Stimulated activated CD4-positive, alpha-beta T cell treated with anti-CD3 and anti-CD28 coated beads, TNF-alpha, amount 100 ng/mL, for 1 hour (primary cell): ENCODE measurements around the gene OLFM3.

Experiments
- DNase-seq, 3 donors: peaks; one replicate each; pipeline ENCODE4 v3.0.0-alpha.2; 2020; ENCODE audit warnings: low read depth in 3 of 3, low spot score in 1 of 3

Gene OLFM3

GRCh38 chr1:101996825-101997465 is at the start of gene OLFM3:
Gene OLFM3, minus strand, starts transcription at chr1:101996926.
- no peak for DNase-seq

- no peak for DNase-seq
Observed at GRCh38 chr1:102045752-102046151, 49.0 kb upstream of the OLFM3 start.

GRCh38 chr1:102032534-102032933 is 35.8 kb upstream of the OLFM3 start:
- no peak for DNase-seq

DNA sequence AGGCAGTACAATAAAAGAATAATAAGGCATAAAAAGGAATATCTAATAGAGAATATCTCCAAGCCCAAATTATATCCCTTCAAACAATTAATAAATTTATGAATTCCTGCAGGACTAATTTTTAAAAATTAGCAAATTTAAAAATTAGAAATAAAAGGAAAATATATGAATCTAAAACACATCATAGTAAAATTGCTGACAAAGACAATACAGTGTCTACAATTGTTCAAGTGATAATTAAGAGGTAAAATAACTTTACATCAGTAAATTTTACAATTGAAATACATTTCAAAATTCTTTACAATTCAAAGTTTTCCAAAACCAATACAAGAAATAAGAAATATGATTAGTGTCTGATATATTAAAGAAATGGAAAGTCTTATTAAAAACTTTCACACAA is 22.8 kb upstream of the OLFM3 start:
- DNase-seq: no peak

- DNase-seq: no peak
Observed at GRCh38 chr1:102015728-102016127, 19.0 kb upstream of the OLFM3 start.

DNA sequence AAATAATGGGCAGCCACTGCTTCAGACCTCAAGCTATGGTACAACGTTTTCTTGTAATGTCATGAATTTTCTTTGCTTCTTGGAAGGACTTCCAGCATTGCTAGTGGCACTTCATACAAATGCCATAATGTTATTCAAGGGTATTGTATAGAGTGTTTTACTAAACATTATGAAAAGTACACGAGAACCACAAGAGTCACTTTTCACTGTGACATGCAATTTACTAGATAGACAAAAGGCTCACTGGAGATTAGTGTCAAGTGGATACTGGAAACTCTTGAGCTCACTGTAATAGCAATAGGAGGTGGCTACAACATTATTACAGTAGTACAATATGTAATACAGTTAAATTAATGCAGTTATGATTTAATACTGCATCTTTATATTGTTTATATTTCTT is 5.3 kb upstream of the OLFM3 start:
- no peak for DNase-seq

GRCh38 chr1:101995984-101996745 is 561 bp downstream of the OLFM3 start:
- no peak for DNase-seq

DNA sequence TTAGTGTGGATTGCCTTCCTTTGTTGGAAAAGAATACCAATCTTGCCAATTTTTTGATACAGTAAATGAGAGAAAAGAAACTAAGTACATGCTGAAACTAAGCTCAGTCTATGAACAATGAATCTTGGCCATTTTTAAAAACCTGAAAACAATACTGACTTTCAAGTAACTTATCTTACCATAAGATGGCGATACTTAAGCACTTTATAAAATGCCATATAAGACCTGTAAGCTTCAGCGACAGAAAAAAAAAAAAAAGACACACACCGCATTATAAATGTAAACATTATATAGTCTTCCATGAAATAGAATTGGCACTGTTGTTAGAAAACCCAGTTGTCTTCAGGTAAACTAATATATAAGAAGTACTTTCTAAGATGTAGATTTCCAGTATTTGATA is 3.0 kb downstream of the OLFM3 start:
- no peak for DNase-seq

DNA sequence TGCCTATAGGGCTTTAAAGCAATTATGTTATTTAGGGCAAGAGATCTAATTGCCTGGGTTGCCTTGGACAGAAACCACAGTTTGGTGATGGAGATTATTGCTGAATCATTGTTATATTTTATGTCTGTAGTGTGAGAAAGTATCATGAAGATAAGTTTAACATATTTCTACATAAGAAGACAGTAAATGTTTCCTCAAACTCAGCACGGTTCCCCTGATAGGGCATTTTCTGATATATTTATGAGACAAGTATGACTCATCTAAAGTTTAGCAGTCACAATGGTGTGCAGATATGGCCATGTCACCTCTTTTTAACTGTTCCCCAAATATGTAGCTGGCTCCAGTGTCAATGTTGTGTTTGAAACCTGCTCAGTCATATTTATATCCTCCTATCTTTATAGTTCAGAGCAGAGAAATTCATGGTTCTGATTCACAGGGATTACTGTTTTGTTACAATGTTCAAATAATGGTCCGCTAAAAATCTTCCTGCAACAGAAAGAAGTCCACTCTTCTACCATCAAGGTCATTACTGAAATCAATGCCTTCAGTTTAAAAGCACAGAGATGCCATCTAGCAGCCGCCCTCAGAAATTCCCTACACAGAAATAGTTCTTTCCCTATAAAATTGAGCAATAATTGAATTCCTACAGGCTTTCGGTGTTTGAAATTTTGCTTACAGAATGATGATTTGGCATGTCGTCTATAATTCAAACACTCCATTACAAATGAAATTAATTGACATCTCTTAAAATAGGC is 3.7 kb downstream of the OLFM3 start:
- DNase-seq: no peak

- no peak for DNase-seq
Observed at GRCh38 chr1:101980974-101981373, 15.8 kb downstream of the OLFM3 start.

- DNase-seq: no peak
Observed at GRCh38 chr1:101977266-101977665, 19.5 kb downstream of the OLFM3 start.

DNA sequence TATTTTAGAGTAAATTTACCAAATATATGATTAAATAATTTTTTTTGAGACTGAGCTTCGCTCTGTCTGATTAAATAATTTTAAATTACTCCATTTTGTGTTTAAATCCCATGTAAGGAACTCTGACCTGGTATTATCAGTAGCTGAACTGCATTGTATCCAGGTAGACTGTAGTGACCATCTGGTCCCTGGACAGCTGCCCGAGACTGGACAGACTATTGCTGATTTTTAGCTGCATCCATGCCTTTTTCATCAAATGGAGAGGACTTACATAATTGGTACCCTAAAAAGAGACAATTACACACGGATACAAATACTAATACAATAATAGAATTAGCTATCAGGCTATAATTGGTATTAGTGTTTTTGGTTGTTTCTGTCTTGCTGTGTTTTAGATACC is 20.6 kb downstream of the OLFM3 start:
- no peak for DNase-seq

- no peak for DNase-seq
Observed at GRCh38 chr1:101975371-101975770, 21.4 kb downstream of the OLFM3 start.

DNA sequence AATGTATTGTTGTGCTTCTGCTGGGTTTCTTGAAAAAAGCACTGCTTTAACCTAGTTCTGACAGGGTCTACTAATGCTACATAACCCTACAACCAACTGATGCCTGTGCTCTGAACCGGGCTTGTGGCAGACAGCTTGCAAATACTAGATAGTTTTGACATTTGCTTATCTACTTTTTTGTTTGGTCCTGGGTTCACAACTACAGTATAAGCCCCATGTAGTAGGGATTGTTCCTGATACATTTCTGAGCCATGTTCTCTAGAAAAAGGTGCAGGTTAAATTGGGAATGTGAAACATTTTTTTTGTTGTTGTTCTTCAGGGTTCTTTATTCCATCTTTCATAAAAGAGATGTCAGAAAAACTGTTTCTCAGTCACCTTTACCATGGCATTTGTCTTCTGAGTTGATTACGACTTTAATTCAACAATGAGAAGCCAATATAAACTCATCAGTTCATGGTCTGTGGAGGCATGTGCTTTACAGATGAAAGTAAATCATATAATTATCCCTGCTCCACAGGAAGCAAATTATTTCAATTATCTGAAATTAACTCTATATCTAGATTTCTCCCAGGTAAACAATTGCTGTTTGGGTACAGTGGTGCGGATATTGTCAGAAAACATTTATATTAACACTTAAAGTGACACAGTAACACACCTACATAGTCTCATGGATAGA is 22.0 kb downstream of the OLFM3 start:
- no peak for DNase-seq

GRCh38 chr1:101971304-101971703 is 25.4 kb downstream of the OLFM3 start:
- no peak for DNase-seq

GRCh38 chr1:101967871-101968270 is 28.9 kb downstream of the OLFM3 start:
- no peak for DNase-seq

DNA sequence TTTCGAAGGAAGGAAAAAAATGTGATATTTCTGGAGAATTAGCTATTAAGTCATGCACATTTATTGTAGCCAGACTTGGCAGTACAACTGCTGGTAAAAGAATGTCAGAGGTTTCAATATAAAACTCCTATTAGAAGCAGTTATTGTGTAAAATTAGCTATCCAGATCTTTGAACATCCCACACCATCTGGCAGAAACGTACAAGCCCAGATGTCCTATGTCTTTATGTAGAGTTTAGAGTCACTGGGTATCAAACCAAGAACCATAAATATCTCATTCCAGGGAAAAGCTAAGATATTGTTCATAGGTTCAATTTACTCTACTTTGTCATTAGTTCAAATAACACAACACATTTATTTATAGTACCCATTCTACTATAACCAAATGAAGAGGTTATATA is 31.4 kb downstream of the OLFM3 start:
- no peak for DNase-seq

DNA sequence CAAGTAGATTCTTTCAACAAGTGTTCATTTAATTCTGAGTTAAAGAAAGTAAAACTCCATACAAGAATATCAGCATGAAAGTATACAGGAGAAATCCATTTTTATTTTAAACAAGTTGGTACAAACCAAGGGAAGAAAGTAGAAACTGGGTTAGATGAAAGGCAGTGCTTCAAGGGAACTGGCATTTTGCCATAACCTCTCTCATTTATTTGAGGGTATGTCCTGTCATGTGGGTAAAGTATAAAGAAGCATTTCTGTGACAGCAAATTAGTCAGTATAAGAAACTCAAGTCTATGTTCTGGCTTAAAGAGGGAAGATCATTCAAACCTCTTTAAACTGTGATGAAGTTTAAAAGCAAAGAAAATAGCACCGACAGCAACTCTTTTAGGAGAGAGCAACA is 32.0 kb downstream of the OLFM3 start:
- no peak for DNase-seq

GRCh38 chr1:101960142-101960541 is 36.6 kb downstream of the OLFM3 start:
- DNase-seq: no peak

DNA sequence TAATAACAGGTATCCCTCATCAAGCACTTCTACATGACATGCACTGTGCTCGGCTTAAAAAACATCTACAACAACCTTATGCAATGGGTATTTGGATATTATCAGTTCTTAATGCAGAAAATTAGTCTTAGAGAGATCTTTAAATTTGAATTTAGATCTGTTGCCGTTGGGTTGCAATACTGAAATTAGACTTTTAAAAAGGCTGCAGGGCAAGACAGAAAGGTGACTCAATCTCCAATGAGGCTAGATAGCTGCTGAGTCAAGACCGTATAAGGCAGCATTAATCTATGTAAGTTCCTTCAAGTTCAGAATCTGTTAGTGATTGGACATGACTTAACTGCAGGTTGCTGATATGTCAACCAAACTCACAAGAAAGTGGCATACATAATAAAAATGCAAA is 37.3 kb downstream of the OLFM3 start:
- no peak for DNase-seq

- no peak for DNase-seq
Observed at GRCh38 chr1:101957771-101958170, 39.0 kb downstream of the OLFM3 start.

- no peak for DNase-seq
Observed at GRCh38 chr1:101953623-101954022, 43.1 kb downstream of the OLFM3 start.
